NCI-H446 (cell line): Measurements from ENCODE around the gene RPF1.
"Not testable (repeated sequence)": the region's sequence is repeated elsewhere in the genome, so short reads cannot be mapped to it uniquely, and the experiment has no call there.

ENCODE experiments used
- DNase-seq, 2 experiments: peaks; one replicate each; lab custom pipeline; 2025; lab: John Stamatoyannopoulos, UW

The RPF1 gene

DNA sequence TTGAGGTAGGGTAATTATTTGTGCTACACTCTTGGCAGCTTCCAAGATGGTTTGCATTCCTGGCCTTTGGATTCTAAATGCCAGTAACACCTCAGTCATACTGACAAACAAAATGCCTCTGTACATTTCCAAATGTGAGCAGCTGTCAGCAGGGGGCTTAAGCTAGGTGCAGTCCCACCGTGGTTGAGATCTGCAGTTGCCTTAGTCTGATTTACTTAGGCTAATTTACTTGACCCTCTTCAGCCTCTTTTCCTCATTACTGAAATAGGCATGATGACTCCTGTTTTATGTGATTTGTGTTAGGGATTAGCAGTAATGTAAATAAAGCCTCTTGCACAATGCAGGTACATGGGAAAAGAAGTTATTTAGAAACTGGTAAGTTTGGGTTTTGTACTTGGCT is 13.7 kb downstream of the RPF1 start:
- DNase-seq: no peak

DNA sequence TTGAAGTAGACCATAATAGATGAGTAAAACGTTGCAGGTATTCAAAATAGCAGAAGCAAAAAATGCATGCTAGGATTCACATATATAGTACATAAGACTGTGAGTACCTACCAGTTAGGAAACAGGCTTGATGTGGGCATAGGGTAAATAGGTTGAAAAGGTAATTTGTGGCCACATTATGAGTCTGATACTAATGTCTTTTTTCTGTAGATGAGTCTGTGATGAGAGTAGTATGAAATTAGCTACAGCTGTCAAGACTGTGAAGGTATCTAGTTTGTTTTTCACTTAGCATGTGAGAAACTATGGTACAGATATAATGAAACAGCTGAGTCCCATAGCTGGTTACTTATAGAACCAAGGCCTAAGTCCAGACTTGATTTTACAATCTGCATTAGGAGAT is 14.7 kb downstream of the RPF1 start:
- no peak for DNase-seq

DNA sequence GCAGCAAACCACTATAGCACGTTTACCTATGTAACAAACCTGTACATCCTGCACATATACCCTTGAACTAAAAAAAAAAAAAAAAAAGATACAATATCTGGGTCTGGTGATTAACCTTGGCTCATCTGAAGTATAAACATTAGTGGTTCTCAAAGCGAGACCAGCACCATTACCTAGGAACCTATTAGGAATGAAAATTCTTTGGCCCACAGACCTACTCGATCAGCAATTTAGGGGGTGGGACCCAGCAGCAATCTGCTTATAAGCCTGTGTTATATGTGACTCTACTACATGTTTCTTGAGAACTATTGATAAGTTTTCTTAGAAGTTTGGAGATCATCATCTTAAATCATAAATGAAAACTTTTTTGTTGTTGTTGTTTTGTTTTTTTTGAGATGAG is 17.4 kb downstream of the RPF1 start:
- no peak for DNase-seq

DNA sequence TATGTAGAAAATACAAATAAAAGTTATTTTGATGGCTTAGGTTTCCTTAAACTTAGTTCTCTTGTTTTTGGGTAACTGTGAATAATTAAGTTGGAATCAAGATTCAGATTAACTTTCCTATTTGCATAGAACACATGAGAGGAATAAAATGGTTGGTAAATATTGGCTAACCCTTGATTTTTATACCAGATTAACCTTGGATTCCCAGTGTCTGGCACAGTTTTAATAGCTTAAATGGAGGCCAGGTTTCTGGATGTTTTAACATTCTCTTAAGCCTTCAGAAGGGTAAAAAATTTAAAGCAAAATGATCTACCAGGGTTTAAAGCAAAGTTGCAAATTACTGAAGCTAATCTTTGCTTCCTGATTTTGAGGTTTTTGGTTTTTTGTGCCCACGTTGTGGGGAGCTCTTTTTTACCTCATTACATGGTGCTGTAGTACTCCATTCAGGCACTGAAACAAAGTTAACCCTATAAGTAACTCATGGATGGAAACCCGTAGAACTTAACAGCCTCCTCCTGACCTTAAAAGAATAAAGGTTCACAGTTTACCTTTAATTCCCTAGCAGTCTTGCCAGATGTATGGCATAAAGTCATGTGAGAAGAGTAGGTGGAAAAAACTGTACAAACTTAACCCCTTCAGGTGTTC is 18.7 kb downstream of the RPF1 start:
- no peak for DNase-seq

DNA sequence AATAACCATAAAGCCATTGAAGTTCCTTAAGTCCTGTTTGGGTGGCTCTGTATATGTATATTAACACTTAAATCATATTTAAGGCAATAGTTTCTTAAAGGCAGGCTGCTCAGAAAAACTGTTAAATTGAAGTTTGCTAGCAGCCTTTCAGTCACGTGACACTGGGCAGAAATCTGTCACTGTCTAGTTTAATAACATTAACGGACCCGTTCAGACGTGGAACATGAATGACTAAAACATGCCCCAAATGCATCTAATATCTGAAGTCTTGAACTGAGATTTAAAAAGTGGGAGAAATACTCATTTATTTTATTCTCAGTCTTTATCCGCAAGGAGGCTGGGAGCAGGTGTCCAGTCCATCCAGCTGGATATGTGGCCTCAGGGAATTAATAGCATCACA is 23.9 kb downstream of the RPF1 start:
- DNase-seq: no peak

DNA sequence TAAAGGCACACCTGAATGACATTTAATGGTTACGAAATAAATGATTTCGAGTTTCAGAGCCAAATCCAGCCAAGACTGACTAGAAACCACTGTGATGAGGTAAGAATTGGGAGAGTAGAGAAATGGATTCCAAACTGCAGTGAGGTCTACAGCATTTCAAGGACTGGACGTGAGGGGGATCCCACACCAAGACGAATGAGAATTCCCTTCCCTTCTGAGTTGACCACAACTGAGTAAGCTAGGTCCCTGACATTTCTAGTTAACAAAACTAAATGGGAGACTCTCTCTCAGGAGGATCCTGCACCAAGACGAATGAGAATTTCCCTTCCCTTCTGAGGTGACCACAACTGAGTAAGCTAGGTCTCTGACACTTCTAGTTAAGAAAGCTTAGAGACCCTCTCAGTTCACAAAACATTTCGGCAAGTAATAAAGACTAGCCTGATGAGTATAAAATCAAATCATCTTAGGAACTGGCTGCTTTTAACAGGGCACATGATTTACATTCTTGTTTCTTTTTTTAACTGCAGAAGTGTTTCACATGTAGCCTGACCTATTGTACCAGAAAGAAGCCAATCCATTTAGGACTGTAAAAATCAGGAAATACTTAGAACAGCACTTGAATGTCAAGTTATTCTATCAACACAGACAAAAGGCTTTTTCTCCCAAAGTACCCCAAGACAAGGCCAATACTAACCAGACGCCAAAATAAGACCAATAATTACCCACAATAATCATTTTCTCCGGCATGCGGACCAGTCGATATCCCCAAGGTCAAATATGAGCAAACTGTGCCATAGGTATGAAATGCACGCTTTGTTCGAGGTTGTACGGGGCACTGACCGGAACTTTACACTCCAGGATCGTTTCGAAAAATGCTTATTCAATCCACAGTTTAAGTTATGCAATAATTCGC is 25.8 kb downstream of the RPF1 start:
- DNase-seq: peak in 1 of 2 experiments; percentile 13

DNA sequence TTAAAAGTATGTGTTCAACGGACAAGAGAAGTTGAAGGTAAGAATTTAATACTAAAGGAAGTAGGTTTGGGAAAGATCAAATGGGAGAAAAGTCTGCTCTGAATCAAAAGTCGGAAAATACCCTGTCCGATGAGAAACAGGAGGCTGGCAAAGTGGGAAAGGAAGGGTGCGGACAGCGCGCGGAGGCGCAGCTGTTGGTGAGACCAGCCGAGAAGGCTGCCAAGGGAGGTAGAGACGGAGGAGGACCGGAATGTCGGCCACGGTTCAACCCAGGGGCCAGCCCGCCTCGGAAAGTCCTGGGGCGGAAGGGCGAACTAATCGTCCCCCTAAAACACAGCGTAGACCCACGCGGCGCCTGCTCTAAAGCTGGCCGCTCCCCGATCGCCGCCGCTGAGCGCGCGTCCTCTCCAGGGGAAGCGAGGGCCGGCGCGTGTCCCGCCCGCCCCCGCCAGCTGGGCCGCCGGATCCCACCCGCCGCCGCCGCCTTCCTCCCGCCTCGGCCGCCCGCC is 26.5 kb downstream of the RPF1 start:
- DNase-seq: peak; percentile 75 to 82

DNA sequence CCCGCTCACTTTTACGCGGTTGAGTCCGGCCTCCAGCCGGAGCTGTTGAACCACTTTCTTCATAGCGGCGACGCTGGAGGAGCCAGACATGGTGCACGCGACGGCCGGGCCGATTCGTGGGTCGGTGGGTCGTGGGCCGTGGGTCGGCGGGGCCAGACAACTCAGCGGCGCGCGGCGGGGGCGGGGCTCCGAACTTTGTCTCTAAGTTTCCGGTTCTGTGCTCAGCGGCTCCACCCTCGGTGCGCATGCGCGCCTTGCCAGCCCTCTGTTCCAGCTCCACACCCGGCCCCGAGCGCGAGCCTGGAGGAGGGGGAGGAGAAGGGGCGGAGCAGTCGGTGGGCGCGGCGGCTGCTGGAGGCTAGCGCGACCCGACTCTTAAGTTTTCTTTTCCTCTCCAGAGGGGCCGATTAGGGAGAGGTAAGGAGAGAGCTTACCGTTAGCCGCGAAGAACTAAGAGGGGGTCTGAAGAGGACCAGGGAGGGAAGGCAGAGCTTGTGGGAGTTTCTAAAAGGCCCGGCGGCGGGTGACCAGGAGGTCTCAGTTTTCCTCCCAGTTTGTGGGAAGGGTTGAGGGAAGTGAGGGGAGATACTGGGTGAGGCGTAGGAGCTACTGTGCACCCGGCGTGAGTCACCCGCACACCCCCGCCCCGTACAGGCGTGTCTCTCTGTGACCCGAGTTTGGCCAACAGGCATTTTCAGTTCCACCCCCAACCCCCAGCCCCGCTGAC is 27.1 kb downstream of the RPF1 start, which contains the start of the genes GNG5 and SPATA1:
Gene GNG5 (minus strand): TSS at position 580 of the 727 bp plus-strand sequence. CDS start 490 bp downstream, at position 90.
Gene SPATA1 (plus strand): TSS at position 385 of the 727 bp plus-strand sequence. CDS start 9,974 bp downstream, outside the sequence.
- DNase-seq: peak; percentile 97 to 98

DNA sequence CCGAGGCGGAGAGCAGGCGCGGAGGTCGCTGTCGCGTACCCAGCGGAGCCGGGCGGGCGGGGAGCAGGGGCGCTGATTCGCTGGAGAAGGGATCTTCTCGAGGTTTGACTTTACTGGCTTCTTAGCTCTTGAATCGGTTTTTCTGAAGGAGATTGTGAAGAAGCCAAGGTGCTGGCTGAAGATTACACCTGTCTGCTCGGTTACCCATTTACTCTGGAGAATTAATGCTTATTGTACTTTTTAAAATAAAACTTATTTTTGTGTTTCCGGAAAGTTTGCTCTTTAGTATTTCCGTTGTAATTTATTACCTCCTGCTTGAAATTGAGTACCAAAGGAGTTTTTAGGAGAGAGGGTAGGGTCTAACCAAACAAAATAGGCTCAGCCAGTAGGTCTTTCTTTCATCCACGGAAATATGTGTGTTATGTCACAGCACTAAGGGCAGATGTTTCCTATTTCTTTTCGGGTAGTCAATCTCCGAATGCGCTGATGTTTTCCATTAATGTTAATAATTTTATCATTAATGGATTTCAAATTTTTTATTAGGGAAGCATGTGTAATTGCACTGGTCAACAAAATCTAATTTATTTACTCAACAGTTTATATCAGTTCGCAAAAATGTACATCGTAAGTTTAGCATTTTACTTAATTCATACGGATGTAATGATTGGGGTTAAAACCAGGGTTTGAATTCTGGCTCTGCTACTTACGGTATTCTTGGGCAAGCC is 27.8 kb downstream of the RPF1 start:
- DNase-seq: no peak

DNA sequence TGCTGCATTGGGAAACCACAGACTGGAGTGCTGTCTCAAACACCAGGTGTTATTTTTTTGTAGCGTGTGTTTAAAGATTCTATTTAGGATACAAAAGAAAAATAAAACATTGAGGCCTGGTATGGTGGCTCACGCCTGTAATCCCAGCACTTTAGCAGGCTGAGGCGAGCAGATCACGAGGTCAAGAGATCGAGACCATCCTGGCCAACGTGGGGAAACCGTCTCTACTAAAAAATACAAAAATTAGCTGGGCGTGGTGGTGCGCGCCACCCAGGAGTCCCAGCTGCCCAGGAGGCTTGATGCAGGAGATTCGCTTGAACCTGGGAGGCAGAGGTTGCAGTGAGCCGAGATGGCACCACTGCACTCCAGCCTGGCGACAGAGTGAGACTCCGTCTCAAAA is 28.8 kb downstream of the RPF1 start:
- not testable (repeated sequence) for DNase-seq

DNA sequence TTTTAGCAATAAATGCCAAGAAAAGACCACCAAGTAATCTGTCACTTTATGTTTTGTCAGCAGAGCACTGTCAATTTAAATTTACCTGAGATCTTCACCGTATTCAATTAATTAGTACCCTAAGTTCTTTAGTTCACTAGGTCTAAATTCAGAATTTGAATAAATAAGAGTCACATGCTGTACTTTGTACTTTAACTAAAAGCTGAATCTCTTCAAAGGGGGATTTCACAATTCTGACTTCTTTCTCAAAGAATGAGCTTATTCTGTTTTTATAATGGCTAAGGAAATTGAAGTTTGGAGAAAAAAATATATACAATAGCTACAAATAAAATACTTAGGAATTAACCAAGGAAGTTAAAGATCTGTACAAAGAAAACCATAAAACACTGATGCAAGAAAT is 29.4 kb downstream of the RPF1 start:
- DNase-seq: no peak

DNA sequence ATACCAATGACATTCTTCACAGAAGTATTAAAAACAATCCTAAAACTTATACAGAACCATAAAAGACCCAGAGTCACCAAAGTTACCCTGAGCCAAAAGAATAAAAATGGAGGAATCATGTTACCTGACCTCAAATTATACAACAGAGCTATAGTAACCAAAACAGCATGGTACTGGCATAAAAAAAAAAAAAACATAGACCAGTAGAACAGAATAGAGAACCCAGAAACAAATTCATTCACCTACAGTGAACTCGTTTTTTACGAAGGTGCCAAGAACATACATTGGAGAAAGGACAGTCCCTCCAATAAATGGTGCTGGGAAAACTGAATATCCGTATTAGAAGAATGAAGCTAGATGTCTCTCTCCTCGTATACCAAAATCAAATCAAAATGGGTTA is 30.0 kb downstream of the RPF1 start:
- no peak for DNase-seq

DNA sequence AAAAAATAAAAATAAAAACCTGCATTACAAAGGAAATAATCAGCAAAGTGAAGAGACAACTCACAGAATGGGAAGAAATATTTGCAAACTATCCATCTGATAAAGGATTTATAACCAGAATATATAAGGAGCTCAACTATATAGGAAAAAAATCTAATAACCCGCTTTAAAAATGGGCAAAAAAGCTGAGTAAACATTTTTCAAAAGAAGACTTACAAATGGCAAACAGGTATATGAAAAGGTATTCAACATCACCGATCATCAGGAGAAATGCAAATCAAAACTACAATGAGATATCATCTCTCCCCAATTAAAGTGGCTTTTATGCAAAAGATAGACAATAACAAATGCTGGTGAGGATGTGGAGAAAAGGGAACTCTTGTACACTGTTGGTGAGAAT is 31.1 kb downstream of the RPF1 start:
- no peak for DNase-seq

DNA sequence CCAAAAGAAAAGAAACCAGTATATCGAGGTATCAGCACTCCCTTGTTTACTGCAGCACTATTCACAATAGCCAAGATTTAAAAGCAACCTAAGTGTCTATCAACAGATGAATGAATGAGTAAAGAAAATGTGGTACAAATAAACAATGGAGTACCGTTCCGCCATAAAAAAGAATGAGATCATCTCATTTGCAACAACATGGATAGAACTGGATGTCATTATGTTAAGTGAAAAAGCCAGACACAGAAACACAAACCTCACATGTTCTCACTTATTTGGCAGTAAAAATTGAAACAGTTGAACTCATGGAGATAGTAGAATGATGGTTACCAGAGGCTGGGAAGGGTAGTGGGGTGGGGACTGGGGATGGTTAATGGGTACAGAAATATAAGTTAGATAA is 31.6 kb downstream of the RPF1 start:
- DNase-seq: no peak

DNA sequence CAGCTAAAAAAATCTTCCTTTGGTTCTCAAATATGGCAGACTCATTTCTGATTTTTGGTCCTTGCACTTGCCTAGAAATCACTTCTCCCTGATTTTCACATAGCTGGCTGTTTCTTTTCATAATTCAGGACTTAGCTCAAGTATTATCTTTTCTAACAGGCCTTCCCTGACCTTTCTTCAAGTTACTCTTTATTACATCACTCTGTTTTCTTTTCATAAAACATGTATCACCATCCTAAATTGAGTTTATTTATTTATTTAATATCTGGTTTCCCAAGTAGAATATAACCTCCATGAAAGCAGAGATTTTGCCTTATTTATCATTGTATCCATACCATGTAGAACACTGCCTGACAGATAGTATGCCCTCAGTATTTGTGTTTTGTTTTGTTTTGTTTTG is 45.5 kb downstream of the RPF1 start:
- no peak for DNase-seq

DNA sequence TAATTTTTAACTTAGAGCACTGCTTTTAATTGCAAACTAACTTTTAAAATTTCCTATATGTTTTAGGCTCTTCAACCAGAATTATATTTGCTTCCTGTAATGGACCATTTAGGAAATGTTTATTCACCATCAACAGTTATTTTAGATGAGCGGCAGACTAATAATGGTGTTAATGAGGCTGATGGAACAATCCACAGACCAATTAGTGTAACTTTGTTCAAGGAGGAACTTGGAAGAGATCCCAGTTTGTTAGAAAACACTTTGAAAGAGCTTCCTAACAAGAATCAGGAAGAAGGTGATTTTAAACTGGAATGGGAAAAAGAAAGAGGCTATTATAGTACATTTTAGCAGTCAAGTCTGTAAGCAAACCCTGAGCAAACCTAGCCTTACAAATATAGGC is 46.7 kb downstream of the RPF1 start:
- DNase-seq: no peak

DNA sequence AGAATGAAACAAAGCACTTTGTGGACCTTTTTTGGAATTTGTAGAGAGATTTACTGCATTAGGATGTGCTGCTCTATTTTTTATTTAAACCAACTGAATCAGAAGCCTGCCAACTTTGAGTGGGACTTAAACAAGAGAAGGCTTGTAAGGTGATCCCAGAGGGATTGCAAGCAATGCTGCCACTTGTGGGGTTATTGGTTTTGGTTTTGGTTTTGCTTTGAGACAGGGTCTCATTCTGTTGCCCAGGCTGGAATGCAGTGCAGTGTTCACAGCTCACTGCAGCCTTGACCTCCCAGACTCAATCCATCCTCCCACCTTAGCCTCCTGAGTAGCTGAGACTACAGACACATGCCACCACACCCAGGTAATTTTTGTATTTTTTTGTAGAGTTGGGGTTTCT is 59.5 kb downstream of the RPF1 start:
- no peak for DNase-seq

DNA sequence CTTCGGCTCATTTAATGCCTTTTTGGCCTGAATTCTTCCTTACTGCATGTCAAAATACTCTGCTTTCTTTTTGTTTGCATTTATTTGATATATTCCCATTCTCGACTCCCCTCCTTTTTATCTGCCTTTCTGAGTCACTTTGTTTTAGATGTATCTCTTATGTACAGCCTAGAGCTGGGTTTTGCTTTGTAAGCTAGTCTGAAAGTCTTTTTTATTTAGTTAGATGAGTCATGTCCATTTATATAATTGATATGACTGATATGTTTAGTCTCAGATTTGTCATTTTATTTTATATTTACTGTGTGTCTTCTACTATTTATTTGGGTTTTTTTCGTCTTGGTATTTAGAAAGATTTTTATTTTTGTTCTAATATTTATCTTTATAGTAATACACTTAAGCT is 60.9 kb downstream of the RPF1 start:
- no peak for DNase-seq

DNA sequence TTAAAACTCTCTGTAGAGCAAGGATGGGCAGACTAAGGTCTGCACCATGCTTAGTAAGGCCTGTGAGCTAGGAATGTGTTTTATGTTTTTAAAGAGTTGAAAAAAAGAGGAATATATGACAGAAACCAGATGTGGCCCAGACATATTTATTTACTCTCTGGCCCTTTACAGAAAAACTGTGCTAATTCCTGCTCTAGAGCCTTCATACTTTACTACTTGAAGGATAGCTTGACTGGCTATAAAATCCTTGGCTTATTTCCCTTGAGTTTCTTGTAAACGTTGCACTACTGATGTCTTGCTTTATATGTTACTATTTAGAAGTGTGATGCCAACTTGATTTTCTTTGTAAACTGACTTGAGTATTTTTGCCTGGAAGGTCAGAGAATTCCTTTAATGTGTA is 61.7 kb downstream of the RPF1 start:
- no peak for DNase-seq

DNA sequence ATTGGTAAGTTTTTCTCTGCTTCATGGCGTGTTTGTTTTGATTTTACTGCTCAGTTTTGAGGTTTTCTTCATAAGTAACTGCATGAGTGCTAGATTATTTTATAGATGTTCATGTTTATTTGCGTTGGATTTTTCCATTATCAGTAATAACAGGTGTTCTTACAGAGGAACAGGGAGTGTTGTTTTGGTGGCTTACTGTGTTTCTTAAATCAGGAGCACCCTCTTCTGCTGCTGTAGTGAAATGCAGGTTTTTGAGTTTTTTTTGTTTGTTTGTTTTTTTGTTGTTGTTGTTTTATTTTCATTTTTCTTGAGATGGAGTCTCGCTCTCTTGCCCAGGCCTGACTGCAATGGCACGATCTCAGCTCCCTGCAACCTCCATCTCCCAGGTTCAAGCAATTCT is 62.6 kb downstream of the RPF1 start:
- DNase-seq: no peak
